Bronchial epithelial cell (primary cell): ENCODE data around the gene PSMC3. TPM values are rescaled to one million over a fixed set of nuclear protein-coding genes. Genes with fewer than 3 reads are reported as not detected.

Source experiments
- DNase-seq: peaks from one replicate; pipeline ENCODE4 v3.0.0-alpha.2; 2010; ENCODE audit warnings: low read depth
- FAIRE-seq: peaks from 2 replicates; lab custom pipeline; 2011; peaks lifted over from hg19 to GRCh38; lab: Jason Lieb, UNC
- H3K27me3 ChIP-seq: 2 replicates; pipeline ENCODE4 v1.5.1; 2011; ENCODE audit warnings: low read length; ENCODE audit not compliant: control insufficient read depth, insufficient read depth
- H3K36me3 ChIP-seq: 2 replicates; pipeline ENCODE4 v1.5.1; 2011; ENCODE audit warnings: low read length; ENCODE audit not compliant: control insufficient read depth, insufficient read depth
- H3K4me3 ChIP-seq: 2 replicates; pipeline ENCODE4 v1.5.1; 2011; ENCODE audit warnings: mild to moderate bottlenecking, low read depth, low read length, control low read depth
- CTCF ChIP-seq: IDR thresholded peaks from 2 replicates; pipeline ENCODE4 v1.5.1; 2011; ENCODE audit warnings: mild to moderate bottlenecking, moderate library complexity, low read length, control low read depth, inconsistent platforms; ENCODE audit not compliant: insufficient read depth, severe bottlenecking
- total RNA-seq: library from RNA; depleted of rRNA; stranded (reverse); fragments of >200 nt; gene quantifications from 2 replicates; pipeline ENCODE4 v1.2.1, GENCODE V29; 2014

PSMC3 gene
- total RNA-seq, 1 donor from 2014 or later, result 141 TPM

- Histone ChIP-seq H3K36me3 (peaks cover 21% of the 10 kb centered on the region), H3K4me3 (no peak overlapping the region), H3K27me3 (no peaks in the 10 kb centered on the region)
- TF ChIP-seq CTCF, result no peak
- FAIRE-seq (no peak), DNase-seq (no peak)
Observed at GRCh38 chr11:47466701-47467250, 40.5 kb upstream of the PSMC3 start.

GRCh38 chr11:47466201-47466600 lies 40.0 kb upstream of the PSMC3 start:
- no peaks in the 10 kb centered on the region for H3K27me3 ChIP-seq
- FAIRE-seq (no peak), DNase-seq (no peak)
- no peak for TF ChIP-seq CTCF
- peaks cover 19% of the 10 kb centered on the region for H3K36me3 ChIP-seq
- H3K4me3 ChIP-seq, result no peak overlapping the region

- H3K36me3 ChIP-seq, result peaks cover 15% of the 10 kb centered on the region
- no peak for FAIRE-seq
- no peak for DNase-seq
Observed at GRCh38 chr11:47464483-47464882, 38.2 kb upstream of the PSMC3 start.

GRCh38 chr11:47461876-47462275 lies 35.6 kb upstream of the PSMC3 start:
- Histone ChIP-seq H3K36me3 (peaks cover 8% of the 10 kb centered on the region), H3K27me3 (no peaks in the 10 kb centered on the region), H3K4me3 (no peak overlapping the region)
- TF ChIP-seq CTCF, result no peak
- DNase-seq (no peak), FAIRE-seq (no peak)

More at GRCh38 chr11:47464483-47464882, 38.2 kb upstream of the PSMC3 start:
- Histone ChIP-seq H3K4me3 (no peak overlapping the region), H3K27me3 (no peaks in the 10 kb centered on the region)
- TF ChIP-seq CTCF, result no peak

- no peak overlapping the region for H3K4me3 ChIP-seq
- FAIRE-seq, result no peak
Observed at GRCh38 chr11:47460571-47461235, 34.5 kb upstream of the PSMC3 start.

More at GRCh38 chr11:47460571-47461235, 34.5 kb upstream of the PSMC3 start:
- Histone ChIP-seq H3K27me3 (no peaks in the 10 kb centered on the region), H3K36me3 (peaks cover 6% of the 10 kb centered on the region)
- TF ChIP-seq CTCF, result no peak
- DNase-seq, result no peak
